ENCODE data around the gene LDLRAD4.
A peak's percentile ranks its signal among the peaks of the same experiment; 100 is the strongest.

Gene LDLRAD4

DNA sequence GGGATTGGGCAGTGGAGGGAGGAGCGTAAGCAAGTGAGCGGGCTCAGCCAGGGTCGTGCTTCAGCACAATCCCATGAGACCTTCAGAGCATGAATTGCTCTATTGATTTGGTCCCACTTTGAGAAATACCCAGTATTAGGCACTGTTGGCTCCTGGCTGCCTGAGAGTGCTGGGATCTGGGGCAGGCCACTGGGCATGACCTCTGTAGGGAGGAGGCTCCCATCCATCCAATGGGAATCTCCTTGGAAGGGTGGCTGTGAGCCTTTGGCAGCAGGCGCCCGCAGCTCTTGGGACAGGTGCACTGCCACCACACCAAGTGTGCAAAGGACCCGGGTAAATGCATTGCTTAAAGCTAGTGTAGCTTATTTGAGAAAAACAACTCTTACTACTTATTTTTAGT is 137.5 kb downstream of the LDLRAD4 start:
- no peak for FAIRE-seq

DNA sequence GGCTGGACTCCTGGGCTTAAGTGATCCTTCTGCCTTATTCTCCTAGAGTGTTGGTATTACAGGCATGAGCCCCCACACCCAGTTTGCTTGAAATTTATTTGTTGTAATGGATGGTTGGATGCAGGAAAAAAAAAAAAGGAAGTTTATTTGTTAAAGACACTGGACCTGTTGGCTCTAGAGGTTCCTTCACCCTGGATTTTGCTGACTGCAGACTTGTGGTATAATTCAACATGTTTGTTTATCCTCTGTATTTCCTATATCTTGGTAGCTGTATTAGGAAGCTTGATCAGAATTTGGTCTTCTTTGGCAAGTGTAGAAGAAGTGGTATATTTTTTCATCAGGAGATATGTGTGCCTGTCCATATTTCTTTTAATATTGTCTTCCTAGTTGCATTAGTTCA is 138.7 kb downstream of the LDLRAD4 start:
- FAIRE-seq, result no peak

DNA sequence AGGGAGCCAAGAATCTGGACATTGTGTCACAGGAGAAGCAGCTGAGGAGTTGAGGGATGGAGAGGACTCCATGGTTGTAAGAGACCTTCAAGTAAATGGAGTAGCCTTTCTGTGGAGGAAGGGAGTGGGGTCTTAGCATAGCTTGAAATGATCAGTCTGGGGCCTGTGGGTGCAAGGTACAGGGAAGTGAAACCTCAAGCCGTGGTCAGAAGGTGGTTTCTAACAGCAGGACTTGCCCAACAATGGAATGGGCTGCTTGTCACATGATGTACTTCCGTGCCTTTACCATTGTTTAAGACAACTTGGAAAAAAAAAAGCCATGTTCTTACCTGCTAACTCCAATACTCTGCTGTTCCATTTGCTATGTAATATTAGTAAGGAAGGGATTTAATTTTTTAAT is 140.7 kb downstream of the LDLRAD4 start:
- no peak for FAIRE-seq

DNA sequence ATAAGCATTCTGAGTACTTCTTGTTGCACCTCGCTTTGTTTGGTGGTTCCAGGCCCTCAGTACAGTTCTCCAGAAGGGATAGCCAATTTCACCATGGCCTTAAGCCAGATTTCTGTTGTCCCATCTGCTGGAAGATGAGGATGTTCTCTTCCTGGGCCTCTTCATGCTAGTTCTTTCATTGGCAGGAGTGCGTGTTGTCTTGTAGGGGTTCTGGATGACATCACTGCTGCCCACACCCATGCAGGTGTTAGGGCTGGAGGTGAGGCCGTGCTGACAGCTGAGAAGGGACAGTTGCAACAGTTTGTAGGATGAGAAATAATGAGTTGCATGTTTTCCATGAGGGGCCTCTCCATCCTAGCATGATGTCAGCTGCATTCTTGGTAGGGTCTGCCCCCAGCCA is 142.9 kb downstream of the LDLRAD4 start:
- no peak for FAIRE-seq

DNA sequence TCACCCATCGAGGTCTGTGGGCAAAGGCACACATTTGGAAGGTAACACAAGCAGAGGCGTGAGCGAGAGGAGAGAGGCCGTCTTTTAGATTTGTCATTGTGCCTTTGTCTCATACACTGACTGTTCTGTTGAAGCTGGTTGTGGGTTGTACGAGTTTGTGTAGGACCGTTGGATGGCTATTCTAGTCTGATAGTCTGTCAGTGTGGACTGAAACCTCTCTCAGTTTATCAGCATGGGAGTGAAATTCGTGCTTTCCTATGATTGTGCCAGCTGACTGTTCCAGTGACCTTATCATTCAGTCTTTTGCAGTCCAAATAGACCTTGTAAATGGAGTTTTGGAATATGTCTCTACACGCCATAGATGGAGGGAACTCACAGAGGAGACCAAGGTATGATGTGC is 143.5 kb downstream of the LDLRAD4 start:
- FAIRE-seq, result no peak

DNA sequence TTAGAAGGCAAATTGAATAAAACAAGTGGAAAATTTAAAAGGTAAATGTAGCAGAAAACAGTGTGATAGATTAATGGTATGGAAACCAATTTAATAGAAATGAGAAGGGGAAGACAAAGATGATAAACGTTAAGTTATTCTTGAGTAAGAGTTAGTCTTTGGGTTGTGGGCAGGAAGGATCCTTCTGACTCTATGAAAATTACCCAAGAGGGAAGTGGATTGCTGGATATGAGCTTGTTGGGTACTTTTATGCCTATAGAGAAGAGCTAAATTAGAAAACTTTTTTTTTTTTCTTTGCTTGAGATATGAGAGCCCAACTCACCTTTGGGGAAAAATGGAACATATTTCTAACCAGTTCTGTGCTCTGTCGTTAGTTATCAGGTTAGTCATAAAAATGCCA is 144.0 kb downstream of the LDLRAD4 start:
- no peak for FAIRE-seq

DNA sequence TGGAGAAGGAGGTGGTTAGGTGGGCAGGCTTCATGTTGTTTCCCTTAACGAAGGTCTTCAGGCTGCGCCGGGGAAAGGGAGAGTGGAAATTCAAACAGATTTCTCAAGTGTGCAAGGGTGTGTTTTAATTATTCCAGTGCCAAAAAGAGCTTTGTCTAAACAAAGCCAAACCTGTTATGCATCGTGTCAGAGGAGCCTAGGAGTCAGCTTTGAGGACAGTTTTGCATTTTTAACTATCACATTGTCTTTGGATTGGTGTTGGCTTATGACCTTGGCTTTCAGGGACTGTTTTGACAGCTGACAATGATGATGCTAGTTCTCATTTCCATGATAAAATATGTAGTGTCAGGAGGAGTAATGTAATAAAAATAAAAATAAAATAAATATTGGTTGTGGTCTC is 144.8 kb downstream of the LDLRAD4 start:
- FAIRE-seq, result no peak

DNA sequence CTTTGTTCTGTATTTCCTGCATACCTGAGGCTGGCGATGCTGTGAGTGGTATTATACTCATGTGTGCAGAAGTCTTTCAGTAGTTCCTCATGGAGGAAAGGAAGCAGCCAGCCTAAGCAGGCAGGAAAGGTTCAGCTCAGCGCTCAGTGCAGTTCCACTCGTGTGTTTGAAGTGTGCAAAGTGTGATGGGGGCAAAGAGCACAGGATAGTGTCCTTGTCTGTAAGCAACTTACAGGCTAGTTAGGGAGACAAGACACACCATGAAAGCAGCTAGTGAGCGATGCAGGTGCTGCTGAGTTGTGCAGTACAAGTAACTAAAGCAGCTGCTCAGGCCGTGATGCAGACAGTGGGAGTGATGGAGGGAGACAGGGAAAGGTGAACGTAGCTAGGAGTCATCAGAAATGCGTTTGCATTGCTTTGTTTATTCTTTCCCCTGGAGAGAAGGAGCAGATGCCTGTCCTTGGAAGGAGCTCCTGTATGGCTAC is 146.2 kb downstream of the LDLRAD4 start:
- FAIRE-seq, result no peak

DNA sequence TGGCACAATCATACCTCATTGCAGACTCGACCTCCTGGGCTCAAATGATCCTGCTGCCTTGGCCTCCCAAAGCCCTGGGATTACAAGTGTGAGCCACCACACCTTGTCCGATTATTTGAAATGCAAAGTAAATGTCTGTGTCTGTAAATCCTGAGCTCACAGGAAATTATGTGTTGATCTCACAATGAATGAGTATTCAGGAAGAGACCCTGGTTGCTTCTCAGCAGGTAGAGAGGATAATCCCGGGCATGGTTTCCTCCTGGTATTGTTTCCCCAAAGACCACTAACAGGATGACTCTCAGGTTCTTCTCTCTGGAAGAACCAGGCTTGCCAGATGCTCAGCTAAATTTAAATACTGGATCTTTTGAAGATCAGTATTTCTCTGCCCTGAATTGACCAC is 147.6 kb downstream of the LDLRAD4 start:
- FAIRE-seq, result no peak

DNA sequence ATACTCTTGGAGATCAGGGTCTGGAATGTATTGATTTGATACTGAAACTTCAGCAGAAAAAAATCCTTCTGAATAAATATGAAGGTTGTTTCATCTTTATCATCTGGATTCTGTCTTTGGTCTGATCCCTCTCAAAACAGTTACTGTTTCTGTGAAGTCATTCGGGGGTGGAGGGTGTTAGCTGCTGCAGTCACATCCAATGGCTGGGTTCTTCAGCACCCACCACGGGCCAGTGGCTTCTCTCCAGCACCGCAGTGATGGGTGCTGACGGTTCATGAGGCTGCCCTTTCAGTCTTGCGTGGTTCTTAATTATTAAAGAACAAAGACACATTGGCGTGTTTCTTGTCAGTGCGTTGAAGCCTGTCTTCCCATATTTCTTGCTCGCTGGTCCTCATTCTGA is 148.0 kb downstream of the LDLRAD4 start:
- no peak for FAIRE-seq

DNA sequence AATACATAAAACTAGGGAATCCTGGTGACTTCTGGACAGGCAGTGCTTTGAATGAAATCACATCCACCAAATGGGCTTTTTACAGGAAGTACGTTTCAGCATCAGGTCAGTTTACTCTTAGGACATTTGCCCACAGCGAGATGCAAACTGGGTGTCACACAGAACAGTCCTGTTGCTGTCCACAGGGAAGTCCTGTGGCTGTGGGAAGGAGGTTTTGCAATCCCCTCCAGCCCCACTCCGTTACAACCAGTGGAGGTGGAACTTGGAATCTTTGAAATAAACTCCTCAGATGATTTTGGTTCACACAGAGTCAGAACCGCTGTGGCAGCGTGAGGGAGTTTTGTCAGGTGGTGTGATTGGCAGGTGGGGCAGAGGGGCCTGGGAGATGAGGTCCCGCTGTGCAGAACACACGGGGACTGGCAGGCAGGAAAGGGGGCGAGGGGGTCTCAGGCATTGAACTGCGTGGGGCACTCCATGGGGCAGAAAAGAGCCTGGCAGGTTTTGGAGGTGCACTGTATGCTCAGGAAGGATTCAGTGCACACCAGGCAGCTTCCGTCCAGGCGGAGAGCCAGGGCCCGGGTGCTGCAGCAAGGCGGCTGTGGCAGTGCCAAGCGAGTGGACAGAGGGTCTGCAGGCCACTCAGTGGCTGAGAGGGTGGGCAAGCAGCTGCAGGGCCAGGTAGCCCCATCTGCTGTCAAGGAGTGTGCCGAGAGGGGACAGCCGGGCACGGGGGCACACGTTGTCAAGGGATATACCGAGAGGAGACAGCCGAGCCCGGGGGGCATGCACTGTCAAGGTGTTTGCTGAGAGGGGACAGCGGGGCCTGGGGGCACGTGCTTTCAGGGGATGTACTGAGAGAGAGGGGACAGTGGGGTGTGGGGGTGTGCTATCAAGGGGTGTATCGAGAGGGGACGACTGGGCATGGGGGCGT is 148.7 kb downstream of the LDLRAD4 start:
- FAIRE-seq, result no peak

DNA sequence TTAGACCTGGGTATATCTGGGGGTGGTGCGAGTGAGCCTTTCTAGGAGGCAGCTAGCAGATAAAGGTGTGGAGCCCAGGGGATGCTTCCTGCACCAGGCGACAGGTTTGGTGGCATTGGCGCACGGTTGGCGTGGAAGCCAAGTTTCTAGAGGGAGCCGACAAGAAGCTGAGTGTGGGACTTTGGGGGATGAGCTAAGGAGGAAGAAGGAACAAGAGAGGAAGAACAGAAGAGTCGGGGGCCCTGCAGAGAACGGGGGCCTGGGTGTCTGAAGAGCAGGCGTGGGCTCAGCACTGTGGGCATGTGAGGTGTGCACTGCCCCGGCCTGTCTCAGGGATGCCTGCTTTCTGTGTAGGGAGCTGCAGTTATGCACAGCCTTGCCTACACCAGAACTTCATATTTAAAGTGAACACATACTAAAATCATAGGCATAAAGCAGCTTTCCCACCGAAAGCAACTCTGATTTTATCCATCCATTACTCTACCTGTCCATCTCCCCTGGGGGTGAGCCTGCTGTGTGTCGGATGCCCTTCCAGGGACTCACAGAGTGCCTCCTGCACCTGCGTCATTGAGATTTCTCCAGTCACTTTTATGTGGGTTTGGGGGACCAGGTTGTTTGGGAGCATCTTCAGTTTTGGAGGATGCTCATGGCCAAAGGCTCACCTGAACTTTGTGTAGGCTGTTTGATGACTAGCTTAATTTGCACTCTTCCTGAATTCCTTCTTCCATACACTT is 149.7 kb downstream of the LDLRAD4 start:
- FAIRE-seq, result no peak

DNA sequence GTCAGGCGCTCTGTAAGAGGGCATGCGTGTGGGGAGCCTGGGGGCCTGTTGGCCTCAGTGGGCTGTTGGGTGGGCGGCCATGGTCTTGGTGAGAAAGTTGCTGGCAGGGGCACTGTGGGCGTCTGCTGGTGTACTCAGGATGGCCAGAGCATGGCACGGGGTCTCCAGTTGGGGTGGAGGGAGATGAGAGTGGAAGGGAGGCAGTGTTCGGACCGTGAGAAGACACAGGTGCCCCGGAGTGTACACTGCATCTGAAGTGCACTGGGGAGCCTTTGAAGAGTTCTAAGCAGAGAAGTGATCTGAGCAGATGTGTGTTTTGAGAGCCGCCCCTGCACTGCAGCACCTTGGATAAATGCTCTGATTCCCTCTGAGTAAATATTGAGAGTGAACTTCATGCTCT is 150.8 kb downstream of the LDLRAD4 start:
- FAIRE-seq, result no peak

DNA sequence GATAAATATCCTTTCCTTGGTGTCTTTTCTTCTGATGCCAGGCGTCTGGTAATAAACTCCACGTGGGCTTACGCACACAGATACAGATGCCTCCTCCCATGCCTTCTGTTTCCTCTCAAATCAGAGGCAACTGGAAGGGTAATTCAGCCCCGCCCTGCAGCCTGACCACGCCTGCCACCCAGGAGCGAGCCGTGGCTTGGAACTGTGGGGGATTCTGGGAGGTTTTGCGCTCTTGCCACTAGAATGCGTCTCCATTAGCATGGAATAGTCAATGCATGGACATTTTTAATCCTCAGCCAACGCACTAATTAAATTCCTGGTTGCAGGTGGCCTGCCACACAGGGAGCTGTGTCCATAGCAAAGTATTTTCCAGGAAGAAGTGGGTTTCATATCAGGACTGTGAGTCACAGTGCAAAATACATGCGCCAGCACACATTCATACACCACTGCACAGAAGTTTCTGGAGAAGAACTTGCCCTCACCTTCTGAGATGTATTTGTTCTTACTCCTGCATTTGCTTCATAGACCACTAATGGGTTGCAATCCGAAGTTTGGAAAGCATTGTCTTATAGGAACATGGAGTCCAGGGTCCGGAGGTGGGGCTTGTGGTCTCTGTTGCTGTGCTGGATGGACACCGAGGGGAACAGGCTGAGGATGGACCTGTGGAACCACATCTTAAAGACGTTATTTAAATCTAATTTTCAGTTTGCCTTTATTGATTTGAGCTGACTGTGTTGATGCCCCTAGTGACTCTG is 151.4 kb downstream of the LDLRAD4 start:
- no peak for FAIRE-seq

DNA sequence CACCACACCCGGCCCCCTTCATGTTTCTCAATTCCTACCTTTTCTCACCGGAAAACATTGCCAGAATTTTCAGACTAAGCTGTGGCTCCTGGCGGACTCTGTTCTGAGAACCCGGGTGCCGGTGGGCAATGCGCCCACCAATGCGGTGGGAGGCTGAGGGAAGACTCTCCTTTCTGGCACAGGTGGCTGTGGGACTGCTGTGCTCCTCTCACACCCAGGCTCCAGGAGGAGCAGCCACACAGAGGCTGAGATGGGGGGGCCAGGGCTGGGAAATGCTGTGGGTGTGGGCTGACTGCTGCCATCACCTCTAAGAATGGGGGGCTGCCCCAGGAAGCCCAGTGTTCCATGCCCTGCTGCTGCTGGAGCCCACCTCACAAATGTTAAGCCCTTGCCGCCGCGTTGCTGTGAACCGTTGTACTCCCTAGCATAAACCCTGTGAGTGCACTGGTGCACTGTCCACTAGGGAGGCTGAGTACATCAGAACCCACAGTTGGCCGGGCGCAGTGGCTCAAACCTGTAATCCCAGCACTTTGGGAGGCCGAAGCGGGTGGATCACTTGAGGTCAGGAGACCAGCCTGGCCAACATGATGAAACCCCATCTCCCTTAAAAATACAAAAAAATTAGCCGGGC is 152.6 kb downstream of the LDLRAD4 start:
- no peak for FAIRE-seq

DNA sequence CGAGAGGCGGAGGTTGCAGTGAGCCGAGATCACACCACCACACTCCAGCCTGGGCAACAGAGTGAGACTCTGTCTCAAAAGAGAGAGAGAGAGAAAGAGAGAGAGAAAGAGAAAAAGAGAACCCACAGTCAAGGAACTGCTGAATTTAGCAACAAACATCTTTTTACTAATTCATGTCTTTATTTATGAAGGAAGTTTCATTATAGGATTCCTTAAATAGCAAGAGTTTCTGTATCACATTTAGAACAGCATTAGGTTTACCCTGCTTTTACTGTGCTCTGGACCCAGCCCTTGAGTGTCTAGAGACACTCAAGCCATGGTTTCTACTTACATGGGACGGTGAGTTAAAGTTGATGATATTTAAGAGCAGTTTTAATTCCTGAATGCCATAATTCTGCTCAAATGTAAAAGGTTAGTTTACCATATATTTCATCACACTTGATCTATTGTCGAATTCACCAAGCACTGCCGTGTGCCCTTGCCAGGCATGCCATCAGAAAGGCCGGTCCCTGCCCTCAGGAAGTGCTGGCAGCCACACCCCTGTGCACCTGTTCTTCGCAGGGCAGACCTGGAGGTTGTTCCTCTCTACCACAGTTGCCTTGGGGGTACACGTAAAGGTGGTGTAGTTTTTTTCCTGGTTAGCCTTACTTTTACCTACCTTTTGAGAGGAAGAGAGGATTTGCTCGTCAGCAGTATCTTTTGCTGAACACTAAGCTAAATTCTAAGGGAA is 153.3 kb downstream of the LDLRAD4 start:
- FAIRE-seq, result no peak

DNA sequence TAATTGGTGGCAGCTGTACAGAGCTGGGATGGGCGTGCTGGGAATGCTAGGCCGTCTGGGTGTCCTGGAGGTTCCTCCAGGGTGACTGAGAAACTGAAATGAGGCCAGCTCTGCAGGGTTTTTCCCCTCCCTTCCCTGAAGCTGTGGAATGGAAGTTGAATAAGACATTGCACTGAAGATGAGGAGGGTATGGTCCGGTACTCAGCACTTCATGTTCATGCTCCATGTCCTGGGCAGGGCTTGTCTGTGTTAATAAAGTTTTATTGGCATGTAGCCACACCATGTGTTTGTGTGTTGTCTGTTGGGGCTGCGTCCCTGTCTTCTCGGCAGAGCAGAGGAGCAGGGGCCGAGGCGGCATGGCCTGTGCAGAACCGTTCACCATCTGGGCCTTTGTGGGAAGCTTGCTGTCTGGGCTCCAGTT is 154.0 kb downstream of the LDLRAD4 start:
- peak; percentile 37 for FAIRE-seq

DNA sequence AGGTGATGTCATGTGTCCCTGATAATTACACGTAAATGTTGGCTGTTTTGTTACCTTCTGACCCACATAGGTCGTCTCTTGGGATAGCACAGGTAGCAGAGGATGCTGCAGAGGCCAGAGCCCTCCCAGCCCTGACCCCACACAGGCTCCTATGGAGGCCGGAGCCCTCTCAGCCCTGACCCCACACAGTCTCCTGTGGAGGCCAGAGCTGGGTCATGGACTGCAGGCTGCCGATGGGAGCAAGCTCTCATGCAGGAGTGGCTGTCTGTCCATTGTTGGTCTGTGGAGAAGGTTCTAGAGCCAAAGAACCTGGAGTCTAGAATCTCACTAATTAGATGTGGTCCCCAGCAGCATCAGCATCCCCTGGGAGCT is 155.5 kb downstream of the LDLRAD4 start:
- FAIRE-seq, result no peak

DNA sequence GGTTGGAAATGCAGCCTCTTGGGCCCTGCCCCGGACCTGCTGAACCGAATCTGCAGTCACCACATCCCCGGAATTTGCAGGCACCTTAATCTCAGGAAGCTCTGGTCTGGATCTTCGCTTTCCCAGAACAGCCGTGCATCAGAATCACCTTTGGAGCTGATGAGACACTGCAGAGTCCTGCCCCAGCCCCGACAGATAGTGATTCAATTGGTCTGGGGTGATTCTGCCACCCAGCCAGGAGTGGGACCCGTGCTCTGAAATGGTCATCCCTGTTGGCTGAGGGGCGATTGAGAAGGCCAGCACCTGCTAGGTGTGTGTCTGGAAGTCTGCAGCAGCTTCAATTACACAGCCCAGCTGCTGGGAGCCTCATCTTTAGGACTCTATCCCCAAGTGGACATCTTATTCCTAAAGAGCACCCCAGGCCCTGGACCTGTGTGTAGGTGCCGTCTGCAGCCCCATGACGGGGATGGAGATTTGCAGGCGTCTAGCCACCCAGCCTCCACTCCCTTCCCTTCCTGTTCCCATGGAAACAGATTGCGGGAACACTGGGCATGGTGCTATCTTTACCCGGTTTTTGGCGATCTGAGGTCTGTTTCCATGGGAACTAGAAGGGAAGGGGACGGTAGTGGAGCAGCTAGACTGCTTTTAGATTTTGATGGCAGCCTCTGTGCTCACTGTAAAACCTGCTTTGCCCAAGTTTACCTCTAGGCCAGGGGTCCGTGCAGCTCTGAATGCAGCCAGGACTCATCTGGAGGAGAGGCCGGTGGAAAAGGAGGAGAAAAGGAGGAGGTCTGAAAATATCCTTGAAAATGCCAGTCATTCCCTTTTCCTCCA is 156.1 kb downstream of the LDLRAD4 start:
- no peak for FAIRE-seq

DNA sequence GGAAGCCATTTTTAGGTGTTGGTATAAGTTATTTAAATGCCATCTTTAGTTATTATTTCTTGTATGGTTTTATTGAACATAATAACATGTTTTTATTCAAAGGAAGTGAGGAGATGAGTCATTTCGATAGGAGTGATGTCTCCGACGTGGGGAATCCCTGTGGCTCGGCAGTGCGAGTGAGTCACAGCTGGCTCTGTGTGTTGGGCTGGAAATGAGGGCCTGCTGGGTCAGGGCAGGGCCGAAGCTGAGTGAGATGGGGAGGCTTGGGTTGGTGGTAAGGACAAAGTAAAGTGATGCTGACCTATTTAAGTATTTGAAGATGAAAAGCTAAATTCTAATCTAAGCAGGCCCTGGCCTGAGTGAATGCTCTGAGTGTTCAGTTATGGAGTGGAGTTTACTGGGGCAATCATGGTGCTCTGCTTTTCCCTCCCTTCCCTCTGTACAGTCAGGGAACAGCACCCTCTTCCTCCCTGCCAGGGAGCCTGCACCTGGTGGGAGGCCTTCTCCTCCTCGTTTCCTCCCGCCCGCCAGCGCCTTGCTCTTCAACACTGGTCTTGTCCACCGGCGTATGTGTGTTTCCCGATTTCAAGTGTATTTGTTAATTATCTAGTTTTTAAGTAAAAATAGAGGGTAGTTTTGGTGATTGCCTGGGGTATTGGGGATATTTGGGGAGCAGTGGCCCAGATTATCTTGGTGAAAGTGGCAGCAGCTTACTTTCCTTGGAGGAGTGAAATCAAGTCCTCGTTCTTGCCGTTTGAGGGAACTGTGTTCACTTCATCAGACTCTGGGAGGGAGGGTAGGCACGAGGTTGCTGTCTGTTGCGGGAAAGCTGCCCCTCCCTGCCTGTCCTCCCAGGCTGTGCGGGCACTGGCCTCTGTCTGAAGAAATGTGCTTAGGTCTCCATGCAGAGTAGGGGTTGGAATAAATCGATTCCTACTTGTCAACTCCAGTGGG is 157.0 kb downstream of the LDLRAD4 start:
- no peak for FAIRE-seq

Data from endometrium (tissue), 2 donors.